ENCODE measurements around the gene COX7A2L. TPM values are rescaled to one million over a fixed set of nuclear protein-coding genes. Genes with fewer than 3 reads are reported as not detected.

Gene COX7A2L
- total RNA-seq, 1 donor from 2014 or later: 147 TPM

DNA sequence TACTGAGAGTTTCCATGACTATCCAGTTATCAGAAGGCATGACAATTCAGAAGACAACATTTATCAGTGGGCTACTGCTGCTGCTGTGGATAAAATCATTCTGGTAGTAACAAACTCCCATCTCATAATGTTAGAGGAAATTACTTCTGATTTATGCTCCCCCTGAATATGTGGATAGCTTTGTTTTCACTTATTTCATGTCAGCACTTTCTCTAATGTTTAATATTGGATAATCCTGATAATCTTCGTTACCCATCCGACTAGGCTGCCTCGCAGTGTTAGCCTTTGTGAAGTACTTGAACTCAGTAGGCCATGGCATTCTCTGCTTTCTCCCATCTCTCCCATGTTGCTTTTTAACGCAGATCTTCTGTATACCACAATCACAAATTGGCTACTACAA, 28.4 kb downstream of the COX7A2L start:
- no peak for DNase-seq (ENCODE audit: low read depth)
- TF ChIP-seq, protein P1, sequence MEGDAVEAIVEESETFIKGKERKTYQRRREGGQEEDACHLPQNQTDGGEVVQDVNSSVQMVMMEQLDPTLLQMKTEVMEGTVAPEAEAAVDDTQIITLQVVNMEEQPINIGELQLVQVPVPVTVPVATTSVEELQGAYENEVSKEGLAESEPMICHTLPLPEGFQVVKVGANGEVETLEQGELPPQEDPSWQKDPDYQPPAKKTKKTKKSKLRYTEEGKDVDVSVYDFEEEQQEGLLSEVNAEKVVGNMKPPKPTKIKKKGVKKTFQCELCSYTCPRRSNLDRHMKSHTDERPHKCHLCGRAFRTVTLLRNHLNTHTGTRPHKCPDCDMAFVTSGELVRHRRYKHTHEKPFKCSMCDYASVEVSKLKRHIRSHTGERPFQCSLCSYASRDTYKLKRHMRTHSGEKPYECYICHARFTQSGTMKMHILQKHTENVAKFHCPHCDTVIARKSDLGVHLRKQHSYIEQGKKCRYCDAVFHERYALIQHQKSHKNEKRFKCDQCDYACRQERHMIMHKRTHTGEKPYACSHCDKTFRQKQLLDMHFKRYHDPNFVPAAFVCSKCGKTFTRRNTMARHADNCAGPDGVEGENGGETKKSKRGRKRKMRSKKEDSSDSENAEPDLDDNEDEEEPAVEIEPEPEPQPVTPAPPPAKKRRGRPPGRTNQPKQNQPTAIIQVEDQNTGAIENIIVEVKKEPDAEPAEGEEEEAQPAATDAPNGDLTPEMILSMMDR (conservative IDR thresholded peaks at IDR 0.05; ENCODE audit: low read depth, low read length): no peak
- H3K4me3 ChIP-seq (ENCODE audit: low read depth, low read length): no peak overlapping the region

DNA sequence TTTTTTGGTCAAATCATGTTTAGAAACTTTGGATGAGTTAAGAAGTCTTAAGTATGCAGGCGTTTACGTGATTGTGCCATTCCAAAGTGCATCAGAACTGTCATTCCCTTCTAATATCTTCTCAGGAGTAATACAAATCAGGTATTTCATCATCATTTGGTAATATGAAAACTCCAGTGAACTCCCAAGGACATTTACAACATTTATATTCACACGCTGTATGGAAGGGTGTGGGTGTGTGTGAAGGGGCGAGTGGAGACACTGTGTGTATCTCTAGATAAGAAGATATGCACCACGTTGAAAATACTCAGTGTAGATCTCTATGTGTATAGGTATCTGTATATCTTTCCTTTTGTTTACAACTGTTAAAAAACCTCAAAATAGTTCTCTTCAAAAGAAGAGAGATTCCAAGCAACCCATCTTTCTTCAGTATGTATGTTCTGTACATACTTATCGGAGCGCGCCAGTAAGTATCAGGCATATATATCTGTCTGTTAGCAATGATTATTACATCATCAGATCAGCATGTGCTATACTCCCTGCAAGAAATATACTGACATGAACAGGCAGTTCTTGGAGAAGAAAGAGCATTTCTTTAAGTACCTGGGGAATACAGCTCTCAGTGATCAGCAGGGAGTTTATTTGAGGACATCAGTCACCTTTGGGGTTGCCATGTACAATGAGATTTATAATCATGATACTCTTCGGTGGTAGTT, 29.3 kb downstream of the COX7A2L start:
- H3K4me3 ChIP-seq (ENCODE audit: low read depth, low read length): no peak overlapping the region
- TF ChIP-seq, protein P1 (conservative IDR thresholded peaks at IDR 0.05; ENCODE audit: low read depth, low read length): no peak
- no peak for DNase-seq (ENCODE audit: low read depth)

DNA sequence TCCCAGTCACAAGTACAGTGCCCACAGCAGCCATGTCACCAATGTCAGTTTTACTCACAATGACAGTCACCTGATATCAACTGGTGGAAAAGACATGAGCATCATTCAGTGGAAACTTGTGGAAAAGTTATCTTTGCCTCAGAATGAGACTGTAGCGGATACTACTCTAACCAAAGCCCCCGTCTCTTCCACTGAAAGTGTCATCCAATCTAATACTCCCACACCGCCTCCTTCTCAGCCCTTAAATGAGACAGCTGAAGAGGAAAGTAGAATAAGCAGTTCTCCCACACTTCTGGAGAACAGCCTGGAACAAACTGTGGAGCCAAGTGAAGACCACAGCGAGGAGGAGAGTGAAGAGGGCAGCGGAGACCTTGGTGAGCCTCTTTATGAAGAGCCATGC, 31.3 kb downstream of the COX7A2L start:
- TF ChIP-seq, protein P1 (conservative IDR thresholded peaks at IDR 0.05; ENCODE audit: low read depth, low read length): no peak
- no peak for DNase-seq (ENCODE audit: low read depth)
- no peak overlapping the region for H3K4me3 ChIP-seq (ENCODE audit: low read depth, low read length)

DNA sequence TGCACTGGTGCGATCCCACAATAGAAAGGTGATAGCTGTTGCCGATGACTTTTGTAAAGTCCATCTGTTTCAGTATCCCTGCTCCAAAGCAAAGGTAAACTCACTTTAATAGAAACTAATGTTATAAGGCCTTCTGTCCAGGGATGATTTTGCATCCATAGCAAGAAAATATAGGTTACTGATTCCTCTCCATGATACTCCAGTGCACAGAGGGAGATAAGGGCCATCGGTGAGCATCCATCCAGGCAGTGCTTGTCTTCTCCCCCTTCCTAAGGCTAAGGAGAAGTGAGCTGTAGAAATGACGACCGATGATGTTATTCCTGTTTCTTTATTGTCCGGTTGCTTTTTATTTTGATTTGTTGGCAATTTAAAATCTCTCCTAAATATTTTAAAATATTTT, 32.1 kb downstream of the COX7A2L start:
- TF ChIP-seq, protein P1 (conservative IDR thresholded peaks at IDR 0.05; ENCODE audit: low read depth, low read length): no peak

DNA sequence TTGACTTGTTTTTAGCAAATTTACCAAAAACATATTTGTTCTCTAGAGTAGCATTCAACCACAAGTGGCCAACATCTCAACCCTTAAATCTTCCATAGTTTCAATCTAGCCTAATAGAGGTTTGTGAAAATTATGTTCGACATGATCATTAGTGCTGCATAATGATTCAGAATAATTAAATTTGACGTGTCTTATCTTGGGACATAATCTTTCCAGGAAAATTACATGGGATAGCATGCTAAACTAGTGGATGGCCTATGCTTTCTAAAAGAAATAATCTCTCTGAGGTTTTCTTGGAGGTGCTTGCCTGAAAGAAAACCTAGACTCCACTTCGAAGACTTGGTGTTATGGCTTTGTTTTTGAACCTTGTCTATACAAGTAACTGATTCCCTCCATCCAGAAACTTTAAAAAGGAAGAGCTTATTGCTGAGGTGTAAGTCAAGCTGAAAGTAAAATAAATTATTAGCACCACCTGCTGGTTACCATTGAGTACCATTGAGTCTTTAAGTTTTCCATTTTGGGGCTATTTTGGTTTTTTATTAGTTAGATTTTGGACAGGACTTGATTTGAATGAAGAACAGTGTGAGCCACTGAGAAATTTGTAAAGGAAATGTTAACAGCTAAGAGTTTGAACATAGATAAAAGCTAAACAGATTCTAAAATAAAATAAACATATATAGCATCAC, 32.7 kb downstream of the COX7A2L start:
- TF ChIP-seq, protein P1 (conservative IDR thresholded peaks at IDR 0.05; ENCODE audit: low read depth, low read length): peak; percentile 50
- DNase-seq (ENCODE audit: low read depth): no peak
- H3K4me3 ChIP-seq (ENCODE audit: low read depth, low read length): no peak overlapping the region

More for the DNA sequence above, 32.1 kb downstream of the COX7A2L start:
- DNase-seq (ENCODE audit: low read depth): no peak
- no peak overlapping the region for H3K4me3 ChIP-seq (ENCODE audit: low read depth, low read length)

DNA sequence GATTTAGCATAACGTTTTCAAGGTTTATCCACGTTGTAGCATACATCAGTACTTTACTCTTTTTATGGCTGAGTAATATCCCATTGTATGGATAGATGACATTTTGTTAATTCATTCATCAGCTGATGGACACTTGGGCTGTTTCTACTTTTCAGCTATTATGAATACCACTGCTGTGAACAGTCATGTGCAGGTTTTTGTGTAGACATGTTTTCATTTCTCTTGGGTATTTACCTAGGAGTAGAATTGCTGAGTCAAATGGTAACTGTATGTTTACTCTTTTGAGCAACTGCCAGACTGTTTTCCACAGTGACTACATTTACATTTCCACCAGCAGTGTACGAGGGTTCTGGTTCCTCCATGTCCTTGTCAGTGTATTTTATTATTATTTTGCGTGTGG, 33.9 kb downstream of the COX7A2L start:
- no peak overlapping the region for H3K4me3 ChIP-seq (ENCODE audit: low read depth, low read length)
- TF ChIP-seq, protein P1 (conservative IDR thresholded peaks at IDR 0.05; ENCODE audit: low read depth, low read length): no peak
- DNase-seq (ENCODE audit: low read depth): no peak

All from epithelial cell of proximal tubule (primary cell).